22Rv1 (cell line): ENCODE results near the gene P2RX7.

Experiments used
- H3K27ac ChIP-seq: fragments of 450-650 bp; 2 replicates; pipeline ENCODE4 v1.5.1; 2017
- CTCF ChIP-seq: fragments of 450-650 bp; IDR thresholded peaks from 2 replicates; pipeline ENCODE4 v1.5.1; 2017; ENCODE audit warnings: mild to moderate bottlenecking
- ZFX ChIP-seq: fragments of 450-650 bp; IDR thresholded peaks from 2 replicates; pipeline ENCODE4 v1.6.1; 2017; ENCODE audit warnings: antibody characterized with exemption, borderline replicate concordance

P2RX7 gene

GRCh38 chr12:121095544-121096198 is 37.0 kb upstream of the P2RX7 start:
- TF ChIP-seq CTCF (peak; percentile 98), ZFX (no peak)
- H3K27ac ChIP-seq = no peak overlapping the region

- TF ChIP-seq CTCF (peak; percentile 63), ZFX (no peak)
- H3K27ac ChIP-seq = no peak overlapping the region
Observed at GRCh38 chr12:121096199-121096798, 36.4 kb upstream of the P2RX7 start.

GRCh38 chr12:121099779-121100178 is 32.9 kb upstream of the P2RX7 start:
- TF ChIP-seq CTCF (no peak), ZFX (no peak)
- H3K27ac ChIP-seq = no peak overlapping the region

- no peak for TF ChIP-seq ZFX
- no peak for TF ChIP-seq CTCF
- no peak overlapping the region for H3K27ac ChIP-seq
Observed at GRCh38 chr12:121102307-121102706, 30.4 kb upstream of the P2RX7 start.

- no peak overlapping the region for H3K27ac ChIP-seq
Observed at GRCh38 chr12:121107681-121108080, 25.0 kb upstream of the P2RX7 start.

GRCh38 chr12:121108492-121108891 is 24.2 kb upstream of the P2RX7 start:
- H3K27ac ChIP-seq = no peak overlapping the region
- TF ChIP-seq CTCF (no peak), ZFX (no peak)

More at GRCh38 chr12:121107681-121108080, 25.0 kb upstream of the P2RX7 start:
- TF ChIP-seq ZFX = no peak
- no peak for TF ChIP-seq CTCF

GRCh38 chr12:121110211-121110940 is 22.3 kb upstream of the P2RX7 start:
- TF ChIP-seq CTCF (peak; percentile 99), ZFX (no peak)
- H3K27ac ChIP-seq = no peak overlapping the region
